Endothelial cell of hepatic sinusoid (primary cell): ENCODE results near the gene MAPKAP1.
"Not testable (repeated sequence)": the region's sequence is repeated elsewhere in the genome, so short reads cannot be mapped to it uniquely, and the experiment has no call there.

Experiments used
- in situ Hi-C: cut with HindIII; loops from 2 replicates; pipeline ENCODE4 v1.10.0; 2017; ENCODE audit warnings: low sequenced_read_pairs

MAPKAP1 gene

GRCh38 chr9:125611121-125611765 lies 95.8 kb downstream of the MAPKAP1 start:
- in situ Hi-C loops, result no loop called here

- in situ Hi-C loops, result loop anchor here (5.0 kb wide), 1 partner anchor 52 kb away; no protein-coding TSS in a partner anchor
Measured at GRCh38 chr9:125609744-125610143, 97.3 kb downstream of the MAPKAP1 start.

GRCh38 chr9:125608489-125609224 lies 98.4 kb downstream of the MAPKAP1 start:
- in situ Hi-C loops, result loop anchor here (5.0 kb wide), 1 partner anchor 51 kb away; no protein-coding TSS in a partner anchor

- in situ Hi-C loops, result no loop called here
Measured at GRCh38 chr9:125604196-125604595, 102.8 kb downstream of the MAPKAP1 start.

- in situ Hi-C loops, result no loop called here
Measured at GRCh38 chr9:125603478-125604021, 103.5 kb downstream of the MAPKAP1 start.

GRCh38 chr9:125601961-125602360 lies 105.0 kb downstream of the MAPKAP1 start:
- in situ Hi-C loops, result no loop called here

GRCh38 chr9:125600194-125600593 lies 106.8 kb downstream of the MAPKAP1 start:
- in situ Hi-C loops, result no loop called here

GRCh38 chr9:125594223-125594610 lies 112.8 kb downstream of the MAPKAP1 start:
- in situ Hi-C loops, result no loop called here

GRCh38 chr9:125593581-125594222 lies 113.3 kb downstream of the MAPKAP1 start:
- in situ Hi-C loops, result no loop called here

- in situ Hi-C loops, result no loop called here
Measured at GRCh38 chr9:125591888-125592287, 115.1 kb downstream of the MAPKAP1 start.

GRCh38 chr9:125591245-125591644 lies 115.8 kb downstream of the MAPKAP1 start:
- in situ Hi-C loops, result no loop called here

- in situ Hi-C loops, result no loop called here
Measured at GRCh38 chr9:125589287-125589686, 117.7 kb downstream of the MAPKAP1 start.

- in situ Hi-C loops, result no loop called here
Measured at GRCh38 chr9:125587819-125588460, 119.1 kb downstream of the MAPKAP1 start.

- in situ Hi-C loops, result no loop called here
Measured at GRCh38 chr9:125586172-125586511, 120.9 kb downstream of the MAPKAP1 start.

GRCh38 chr9:125585503-125586171 lies 121.4 kb downstream of the MAPKAP1 start:
- in situ Hi-C loops, result no loop called here

GRCh38 chr9:125580701-125581286 lies 126.2 kb downstream of the MAPKAP1 start:
- in situ Hi-C loops, result no loop called here

- in situ Hi-C loops, result no loop called here
Measured at GRCh38 chr9:125579030-125579932, 127.7 kb downstream of the MAPKAP1 start.

GRCh38 chr9:125574126-125574877 lies 132.7 kb downstream of the MAPKAP1 start:
- in situ Hi-C loops, result no loop called here

GRCh38 chr9:125572461-125572860 lies 134.5 kb downstream of the MAPKAP1 start:
- in situ Hi-C loops, result not testable (repeated sequence)
